HepG2 (cell line): ENCODE measurements around the gene ZNF32. TPM values are rescaled to one million over a fixed set of nuclear protein-coding genes. Genes with fewer than 3 reads are reported as not detected.
A peak's percentile ranks its signal among the peaks of the same experiment; 100 is the strongest.

Experiments
- ARID4A ChIP-seq: sonication (generic); formaldehyde crosslinking; IDR thresholded peaks from 2 replicates; pipeline ENCODE4 v1.5.0; 2020; ENCODE audit warnings: mild to moderate bottlenecking, missing genetic modification reagents, borderline replicate concordance
- ELF3 ChIP-seq: IDR thresholded peaks from 2 replicates; pipeline ENCODE4 v1.6.1; 2016; ENCODE audit warnings: missing genetic modification reagents, missing compliant biosample characterization
- FOSL2 ChIP-seq: sonication (generic); formaldehyde crosslinking; IDR thresholded peaks from 2 replicates; pipeline ENCODE4 v1.4.0; 2020; ENCODE audit warnings: missing genetic modification reagents
- GATA4 ChIP-seq: sonication (generic); IDR thresholded peaks from 2 replicates; pipeline ENCODE4 v1.6.1; 2016; ENCODE audit warnings: antibody characterized with exemption, low read depth, borderline replicate concordance
- KDM2A ChIP-seq: sonication (generic); formaldehyde crosslinking; IDR thresholded peaks from 2 replicates; pipeline ENCODE4 v1.4.0; 2020; ENCODE audit warnings: low read depth, missing genetic modification reagents, borderline replicate concordance
- MIER3 ChIP-seq: IDR thresholded peaks from 2 replicates; pipeline ENCODE4 v1.6.1; 2016; ENCODE audit warnings: missing compliant biosample characterization, borderline replicate concordance
- RXRB ChIP-seq: IDR thresholded peaks from 2 replicates; pipeline ENCODE4 v1.6.1; 2016; ENCODE audit warnings: borderline replicate concordance, missing genetic modification reagents, missing compliant biosample characterization
- ZMAT3 ChIP-seq: sonication (generic); formaldehyde crosslinking; conservative IDR thresholded peaks from 2 replicates; pipeline ENCODE4 v1.7.0; 2021; ENCODE audit warnings: missing genetic modification reagents
- ZNF232 ChIP-seq: sonication (generic); formaldehyde crosslinking; IDR thresholded peaks from 2 replicates; pipeline ENCODE4 v1.4.0; 2020; ENCODE audit warnings: missing genetic modification reagents, borderline replicate concordance
- ZNF503 ChIP-seq: sonication (generic); formaldehyde crosslinking; IDR thresholded peaks from 2 replicates; pipeline ENCODE4 v1.4.0; 2020; ENCODE audit warnings: missing genetic modification reagents
- ZNF670 ChIP-seq: sonication (generic); formaldehyde crosslinking; IDR thresholded peaks from 2 replicates; pipeline ENCODE4 v1.8.0; 2022; ENCODE audit warnings: mild to moderate bottlenecking, missing genetic modification reagents, borderline replicate concordance
- polyA plus RNA-seq, 8 experiments: library from polyadenylated mRNA; depleted of rRNA in 3 of 8; stranded (reverse) in 7 of 8; unstranded in 1 of 8; fragments of >200 nt; fragmentation: Illumina TruSeq in 4 of 8; extraction: Trizol in 4 of 8; gene quantifications; 2 replicates each; pipeline versions ENCODE4 v1.2.1 to v1.2.3, GENCODE V29; 2011 to 2016; ENCODE audit warnings: low read depth in 4 of 8, missing spikeins in 1 of 8, mixed read lengths in 1 of 8; ENCODE audit not compliant: insufficient read depth in 1 of 8
- total RNA-seq, 5 experiments: library from RNA; depleted of rRNA; stranded (reverse); fragments of >200 nt; fragmentation: Illumina TruSeq; extraction: Trizol; gene quantifications; 2 replicates each; pipeline ENCODE4 v1.2.3, GENCODE V29; 2016; ENCODE audit warnings: low read depth in 1 of 5
- TF ChIP-seq, protein P1 (sequence below): sonication (generic); formaldehyde crosslinking; IDR thresholded peaks from 2 replicates; pipeline ENCODE4 v1.8.0; 2022; ENCODE audit warnings: missing genetic modification reagents, mild to moderate bottlenecking, inconsistent platforms, borderline replicate concordance
- TF ChIP-seq, protein P2 (sequence below): IDR thresholded peaks from 2 replicates; pipeline ENCODE4 v1.4.0; 2020; ENCODE audit warnings: mild to moderate bottlenecking, missing genetic modification reagents

The ZNF32 gene
- total and polyA plus RNA-seq, 2 of the 13 experiments (the other 11 are each of a cell fraction or from before 2014, with no cell fraction given), result 12.5 to 16.9 TPM

DNA sequence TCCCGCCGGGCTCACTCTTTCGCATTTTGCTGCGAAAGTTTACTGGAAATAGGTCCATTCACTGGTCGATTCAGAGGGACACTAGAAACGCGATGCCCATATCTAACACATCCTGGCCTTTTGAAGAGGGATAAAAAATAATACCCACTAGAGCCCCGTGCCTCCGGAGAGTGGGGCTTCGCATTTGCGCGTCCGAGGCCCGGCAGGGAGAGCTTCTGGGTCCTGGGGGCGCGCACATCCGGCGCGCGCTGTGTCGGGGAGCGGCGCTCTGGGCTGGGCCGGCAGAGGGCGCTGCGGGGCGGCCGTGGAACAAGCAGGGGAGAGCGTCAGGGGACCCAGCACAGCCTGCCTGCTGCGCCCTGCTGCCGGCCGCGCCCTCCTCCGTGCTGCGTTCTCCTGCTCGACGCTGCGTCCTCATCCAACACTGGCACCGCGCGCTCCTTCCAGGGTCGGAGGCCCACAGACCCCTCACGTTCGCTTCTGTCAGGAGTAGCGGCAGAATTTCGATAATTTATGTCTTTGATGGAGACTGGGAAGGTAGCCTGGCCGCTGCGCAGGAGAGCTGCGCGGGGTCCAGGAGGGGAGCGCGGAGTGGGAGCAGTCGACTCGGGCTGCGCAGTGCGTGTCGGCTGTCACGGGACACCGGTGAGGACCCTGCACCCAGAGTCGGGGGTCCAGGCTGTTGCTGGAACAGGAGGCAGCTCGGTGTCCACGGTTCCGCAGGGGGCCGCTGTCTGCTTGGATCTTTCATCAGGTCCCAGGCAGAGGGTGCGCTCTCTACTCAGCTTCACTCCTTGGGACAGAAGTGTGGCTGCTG is 41.5 kb upstream of the ZNF32 start (continued):
- TF ChIP-seq, protein P1, sequence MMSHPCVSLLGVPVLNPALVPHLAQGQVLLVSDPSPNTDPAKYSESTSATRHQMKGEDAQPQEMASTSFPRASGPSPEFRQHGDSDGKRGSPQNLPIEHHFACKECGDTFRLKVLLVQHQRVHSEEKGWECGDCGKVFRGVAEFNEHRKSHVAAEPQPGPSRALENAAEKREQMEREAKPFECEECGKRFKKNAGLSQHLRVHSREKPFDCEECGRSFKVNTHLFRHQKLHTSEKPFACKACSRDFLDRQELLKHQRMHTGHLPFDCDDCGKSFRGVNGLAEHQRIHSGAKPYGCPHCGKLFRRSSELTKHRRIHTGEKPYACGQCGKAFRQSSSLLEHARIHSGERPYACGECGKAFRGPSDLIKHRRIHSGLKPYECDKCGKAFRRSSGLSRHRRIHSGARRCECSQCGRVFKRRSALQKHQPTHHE (CRISPR knock-in tag), result no peak
- TF ChIP-seq ARID4A (CRISPR knock-in tag), result 0 out of 2 replicates have a peak, but pooled peaks have one; percentile 21
- peak; percentile 58; the same call in 1 of the 2 replicates for TF ChIP-seq KDM2A
- no peak for TF ChIP-seq GATA4
- 0 out of 2 replicates have a peak, but pooled peaks have one; percentile 15 for TF ChIP-seq FOSL2
- no peak for TF ChIP-seq ZMAT3 (CRISPR knock-in tag)
- TF ChIP-seq, protein P2, sequence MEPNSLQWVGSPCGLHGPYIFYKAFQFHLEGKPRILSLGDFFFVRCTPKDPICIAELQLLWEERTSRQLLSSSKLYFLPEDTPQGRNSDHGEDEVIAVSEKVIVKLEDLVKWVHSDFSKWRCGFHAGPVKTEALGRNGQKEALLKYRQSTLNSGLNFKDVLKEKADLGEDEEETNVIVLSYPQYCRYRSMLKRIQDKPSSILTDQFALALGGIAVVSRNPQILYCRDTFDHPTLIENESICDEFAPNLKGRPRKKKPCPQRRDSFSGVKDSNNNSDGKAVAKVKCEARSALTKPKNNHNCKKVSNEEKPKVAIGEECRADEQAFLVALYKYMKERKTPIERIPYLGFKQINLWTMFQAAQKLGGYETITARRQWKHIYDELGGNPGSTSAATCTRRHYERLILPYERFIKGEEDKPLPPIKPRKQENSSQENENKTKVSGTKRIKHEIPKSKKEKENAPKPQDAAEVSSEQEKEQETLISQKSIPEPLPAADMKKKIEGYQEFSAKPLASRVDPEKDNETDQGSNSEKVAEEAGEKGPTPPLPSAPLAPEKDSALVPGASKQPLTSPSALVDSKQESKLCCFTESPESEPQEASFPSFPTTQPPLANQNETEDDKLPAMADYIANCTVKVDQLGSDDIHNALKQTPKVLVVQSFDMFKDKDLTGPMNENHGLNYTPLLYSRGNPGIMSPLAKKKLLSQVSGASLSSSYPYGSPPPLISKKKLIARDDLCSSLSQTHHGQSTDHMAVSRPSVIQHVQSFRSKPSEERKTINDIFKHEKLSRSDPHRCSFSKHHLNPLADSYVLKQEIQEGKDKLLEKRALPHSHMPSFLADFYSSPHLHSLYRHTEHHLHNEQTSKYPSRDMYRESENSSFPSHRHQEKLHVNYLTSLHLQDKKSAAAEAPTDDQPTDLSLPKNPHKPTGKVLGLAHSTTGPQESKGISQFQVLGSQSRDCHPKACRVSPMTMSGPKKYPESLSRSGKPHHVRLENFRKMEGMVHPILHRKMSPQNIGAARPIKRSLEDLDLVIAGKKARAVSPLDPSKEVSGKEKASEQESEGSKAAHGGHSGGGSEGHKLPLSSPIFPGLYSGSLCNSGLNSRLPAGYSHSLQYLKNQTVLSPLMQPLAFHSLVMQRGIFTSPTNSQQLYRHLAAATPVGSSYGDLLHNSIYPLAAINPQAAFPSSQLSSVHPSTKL, result peak; percentile 44; the same call in 1 of the 2 replicates
- peak; percentile 36; the same call in 1 of the 2 replicates for TF ChIP-seq ELF3 (CRISPR knock-in tag)
- TF ChIP-seq RXRB (CRISPR knock-in tag), result 0 out of 2 replicates have a peak, but pooled peaks have one; percentile 21
- no peak for TF ChIP-seq ZNF232 (CRISPR knock-in tag)
- peak; percentile 26; the same call in 1 of the 2 replicates for TF ChIP-seq ZNF670 (CRISPR knock-in tag)
- TF ChIP-seq MIER3, result no peak
- TF ChIP-seq ZNF503, result no peak
